ENCODE results near the gene CDK2AP2.

CDK2AP2 gene

GRCh38 chr11:67491276-67492068 lies 16.5 kb downstream of the CDK2AP2 start:
- Histone ChIP-seq H3K27ac (replicated peaks) (no peak overlapping the region), H3K4me3 (replicated peaks; ENCODE audit: insufficient read depth, low read length) (no peak overlapping the region), H3K27me3 (ENCODE audit: insufficient read depth, poor library complexity, severe bottlenecking) (no peaks in the 10 kb centered on the region)
- DNase-seq (ENCODE audit: low read depth in 1 of 2, low spot score in 1 of 2) = no peak
- no peak for TF ChIP-seq GABPA (IDR thresholded peaks at IDR 0.05; ENCODE audit: low read depth)
- no peak; the same call in 1 of the 2 replicates for TF ChIP-seq POLR2AphosphoS5 (IDR thresholded peaks at IDR 0.05; ENCODE audit: low read depth)

GRCh38 chr11:67490727-67491065 lies 17.3 kb downstream of the CDK2AP2 start:
- DNase-seq (ENCODE audit: low read depth in 1 of 2, low spot score in 1 of 2) = no peak
- TF ChIP-seq, protein P1, sequence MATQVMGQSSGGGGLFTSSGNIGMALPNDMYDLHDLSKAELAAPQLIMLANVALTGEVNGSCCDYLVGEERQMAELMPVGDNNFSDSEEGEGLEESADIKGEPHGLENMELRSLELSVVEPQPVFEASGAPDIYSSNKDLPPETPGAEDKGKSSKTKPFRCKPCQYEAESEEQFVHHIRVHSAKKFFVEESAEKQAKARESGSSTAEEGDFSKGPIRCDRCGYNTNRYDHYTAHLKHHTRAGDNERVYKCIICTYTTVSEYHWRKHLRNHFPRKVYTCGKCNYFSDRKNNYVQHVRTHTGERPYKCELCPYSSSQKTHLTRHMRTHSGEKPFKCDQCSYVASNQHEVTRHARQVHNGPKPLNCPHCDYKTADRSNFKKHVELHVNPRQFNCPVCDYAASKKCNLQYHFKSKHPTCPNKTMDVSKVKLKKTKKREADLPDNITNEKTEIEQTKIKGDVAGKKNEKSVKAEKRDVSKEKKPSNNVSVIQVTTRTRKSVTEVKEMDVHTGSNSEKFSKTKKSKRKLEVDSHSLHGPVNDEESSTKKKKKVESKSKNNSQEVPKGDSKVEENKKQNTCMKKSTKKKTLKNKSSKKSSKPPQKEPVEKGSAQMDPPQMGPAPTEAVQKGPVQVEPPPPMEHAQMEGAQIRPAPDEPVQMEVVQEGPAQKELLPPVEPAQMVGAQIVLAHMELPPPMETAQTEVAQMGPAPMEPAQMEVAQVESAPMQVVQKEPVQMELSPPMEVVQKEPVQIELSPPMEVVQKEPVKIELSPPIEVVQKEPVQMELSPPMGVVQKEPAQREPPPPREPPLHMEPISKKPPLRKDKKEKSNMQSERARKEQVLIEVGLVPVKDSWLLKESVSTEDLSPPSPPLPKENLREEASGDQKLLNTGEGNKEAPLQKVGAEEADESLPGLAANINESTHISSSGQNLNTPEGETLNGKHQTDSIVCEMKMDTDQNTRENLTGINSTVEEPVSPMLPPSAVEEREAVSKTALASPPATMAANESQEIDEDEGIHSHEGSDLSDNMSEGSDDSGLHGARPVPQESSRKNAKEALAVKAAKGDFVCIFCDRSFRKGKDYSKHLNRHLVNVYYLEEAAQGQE (IDR thresholded peaks at IDR 0.05; ENCODE audit: insufficient replicate concordance, low read depth) = no peak
- TF ChIP-seq GABPA (IDR thresholded peaks at IDR 0.05; ENCODE audit: low read depth) (no peak), POLR2AphosphoS5 (IDR thresholded peaks at IDR 0.05; ENCODE audit: low read depth) (no peak), SPI1 (IDR thresholded peaks at IDR 0.05; ENCODE audit: borderline replicate concordance, low read depth) (no peak)
- TF ChIP-seq, protein P2, sequence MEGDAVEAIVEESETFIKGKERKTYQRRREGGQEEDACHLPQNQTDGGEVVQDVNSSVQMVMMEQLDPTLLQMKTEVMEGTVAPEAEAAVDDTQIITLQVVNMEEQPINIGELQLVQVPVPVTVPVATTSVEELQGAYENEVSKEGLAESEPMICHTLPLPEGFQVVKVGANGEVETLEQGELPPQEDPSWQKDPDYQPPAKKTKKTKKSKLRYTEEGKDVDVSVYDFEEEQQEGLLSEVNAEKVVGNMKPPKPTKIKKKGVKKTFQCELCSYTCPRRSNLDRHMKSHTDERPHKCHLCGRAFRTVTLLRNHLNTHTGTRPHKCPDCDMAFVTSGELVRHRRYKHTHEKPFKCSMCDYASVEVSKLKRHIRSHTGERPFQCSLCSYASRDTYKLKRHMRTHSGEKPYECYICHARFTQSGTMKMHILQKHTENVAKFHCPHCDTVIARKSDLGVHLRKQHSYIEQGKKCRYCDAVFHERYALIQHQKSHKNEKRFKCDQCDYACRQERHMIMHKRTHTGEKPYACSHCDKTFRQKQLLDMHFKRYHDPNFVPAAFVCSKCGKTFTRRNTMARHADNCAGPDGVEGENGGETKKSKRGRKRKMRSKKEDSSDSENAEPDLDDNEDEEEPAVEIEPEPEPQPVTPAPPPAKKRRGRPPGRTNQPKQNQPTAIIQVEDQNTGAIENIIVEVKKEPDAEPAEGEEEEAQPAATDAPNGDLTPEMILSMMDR (IDR thresholded peaks at IDR 0.05; ENCODE audit: insufficient read depth, low read length) = no peak
- no peak overlapping the region for H3K4me3 ChIP-seq (replicated peaks; ENCODE audit: insufficient read depth, low read length)
- no peaks in the 10 kb centered on the region for H3K27me3 ChIP-seq (ENCODE audit: insufficient read depth, poor library complexity, severe bottlenecking)
- H3K27ac ChIP-seq (replicated peaks) = no peak overlapping the region

GRCh38 chr11:67489885-67490726 lies 17.9 kb downstream of the CDK2AP2 start:
- Histone ChIP-seq H3K27ac (replicated peaks) (no peak overlapping the region), H3K27me3 (ENCODE audit: insufficient read depth, poor library complexity, severe bottlenecking) (no peaks in the 10 kb centered on the region), H3K4me3 (replicated peaks; ENCODE audit: insufficient read depth, low read length) (no peak overlapping the region)
- DNase-seq (ENCODE audit: low read depth in 1 of 2, low spot score in 1 of 2) = no peak
- TF ChIP-seq SPI1 (IDR thresholded peaks at IDR 0.05; ENCODE audit: borderline replicate concordance, low read depth) = no peak
- TF ChIP-seq, protein P2 (IDR thresholded peaks at IDR 0.05; ENCODE audit: insufficient read depth, low read length) = no peak
- no peak for TF ChIP-seq GABPA (IDR thresholded peaks at IDR 0.05; ENCODE audit: low read depth)
- TF ChIP-seq, protein P1 (IDR thresholded peaks at IDR 0.05; ENCODE audit: insufficient replicate concordance, low read depth) = no peak
- no peak for TF ChIP-seq POLR2AphosphoS5 (IDR thresholded peaks at IDR 0.05; ENCODE audit: low read depth)

DNA sequence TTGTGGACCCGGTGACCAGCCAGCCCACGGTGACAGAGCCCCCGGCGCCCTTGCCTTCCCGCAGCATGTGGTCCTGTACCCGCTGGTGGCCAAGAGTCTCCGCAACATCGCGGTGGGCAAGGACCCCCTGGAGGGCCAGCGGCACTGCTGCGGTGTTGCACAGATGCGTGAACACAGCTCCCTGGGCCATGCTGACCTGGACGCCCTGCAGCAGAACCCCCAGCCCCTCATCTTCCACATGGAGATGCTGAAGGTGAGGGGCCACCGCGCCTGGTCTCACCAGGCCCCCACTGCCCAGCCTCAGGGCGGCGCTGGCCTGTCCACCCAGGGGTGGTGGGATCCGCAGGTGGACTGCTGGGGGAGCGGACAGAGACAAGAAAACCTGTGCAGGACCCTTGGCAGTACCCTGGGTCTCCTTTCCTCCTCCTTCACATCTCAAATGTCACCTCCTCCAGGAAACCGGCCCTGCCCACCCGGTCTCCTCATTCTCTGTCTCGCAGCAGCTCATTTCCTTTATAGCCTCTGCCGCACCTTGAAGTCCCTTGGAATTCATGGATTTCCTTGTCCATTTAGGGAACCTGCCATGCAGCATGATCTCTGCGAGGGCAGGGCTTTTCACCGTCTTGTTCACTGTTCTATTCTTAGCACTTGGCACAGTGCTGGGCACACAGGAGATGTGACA lies 18.6 kb downstream of the CDK2AP2 start:
- no peak overlapping the region for H3K27ac ChIP-seq (replicated peaks)
- TF ChIP-seq POLR2AphosphoS5 (IDR thresholded peaks at IDR 0.05; ENCODE audit: low read depth) = no peak
- TF ChIP-seq, protein P2 (IDR thresholded peaks at IDR 0.05; ENCODE audit: insufficient read depth, low read length) = no peak
- no peak for TF ChIP-seq SPI1 (IDR thresholded peaks at IDR 0.05; ENCODE audit: borderline replicate concordance, low read depth)
- TF ChIP-seq, protein P1 (IDR thresholded peaks at IDR 0.05; ENCODE audit: insufficient replicate concordance, low read depth) = no peak
- no peak for TF ChIP-seq GABPA (IDR thresholded peaks at IDR 0.05; ENCODE audit: low read depth)
- no peaks in the 10 kb centered on the region for H3K27me3 ChIP-seq (ENCODE audit: insufficient read depth, poor library complexity, severe bottlenecking)
- no peak for DNase-seq (ENCODE audit: low read depth in 1 of 2, low spot score in 1 of 2)
- no peak overlapping the region for H3K4me3 ChIP-seq (replicated peaks; ENCODE audit: insufficient read depth, low read length)

All from HL-60 (cell line).